Activated naive CD4-positive, alpha-beta T cell treated with anti-CD3 and anti-CD28 coated beads for 36 hours (primary cell): ENCODE measurements around the gene PAAF1. TPM values are rescaled to one million over a fixed set of nuclear protein-coding genes. Genes with fewer than 3 reads are reported as not detected.

Experiments
- CTCF ChIA-PET: fragments of 350-600 bp; sonication (Branson Sonifier 250); formaldehyde crosslinking; loops from one replicate; lab custom pipeline; 2021; ENCODE audit warnings: antibody characterized with exemption; lab: Charles Lee
- DNase-seq: peaks from one replicate; pipeline ENCODE4 v3.0.0-alpha.2; 2020
- H3K27ac Mint-ChIP-seq: one replicate; pipeline ENCODE4 v1.8.0; 2021; ENCODE audit warnings: mild to moderate bottlenecking, mixed read lengths
- H3K27me3 Mint-ChIP-seq: one replicate; pipeline ENCODE4 v1.8.0; 2021; ENCODE audit warnings: low read depth, mixed read lengths
- H3K36me3 Mint-ChIP-seq: one replicate; pipeline ENCODE4 v1.8.0; 2021; ENCODE audit warnings: low read depth, mixed read lengths
- H3K4me1 Mint-ChIP-seq: one replicate; pipeline ENCODE4 v1.8.0; 2021; ENCODE audit warnings: low read depth, mixed read lengths
- H3K4me3 Mint-ChIP-seq: one replicate; pipeline ENCODE4 v1.8.0; 2021; ENCODE audit warnings: mild to moderate bottlenecking, moderate library complexity, mixed read lengths
- H3K9me3 Mint-ChIP-seq: one replicate; pipeline ENCODE4 v1.8.0; 2021; ENCODE audit warnings: mixed read lengths
- intact Hi-C: fragments of 100-400 bp; cut with micrococcal nuclease; formaldehyde crosslinking; loops from one replicate; pipeline ENCODE4 v1.15.1; 2023
- total RNA-seq, 2 experiments: library from RNA; stranded (reverse); gene quantifications; one replicate each; pipeline ENCODE4 v1.2.3, GENCODE V29; 2021

PAAF1 gene
- total RNA-seq, 2 experiments from 2014 or later = 29.7 to 30.4 TPM

DNA sequence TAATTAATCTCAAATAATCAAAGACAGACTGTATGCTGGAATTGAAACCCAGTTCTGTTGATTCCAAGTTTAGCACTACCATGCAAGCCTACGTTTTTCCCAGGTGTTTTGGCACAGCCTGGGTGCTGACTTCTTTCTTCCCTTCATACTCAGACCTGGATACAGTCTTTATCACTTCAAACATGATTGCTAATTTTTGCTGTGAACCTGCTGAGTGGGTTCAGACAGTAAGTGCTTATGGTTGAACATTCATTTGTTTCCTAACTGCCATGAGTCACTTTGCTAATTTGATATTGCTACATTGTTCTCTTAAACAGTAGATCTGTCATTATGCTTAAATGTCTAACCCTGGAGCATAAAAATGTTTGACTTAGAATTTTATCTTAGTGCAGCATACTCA is 12.2 kb downstream of the PAAF1 start:
- Mint-ChIP-seq H3K36me3 (peaks cover 16% of the 10 kb centered on the region), H3K27ac (no peak overlapping the region), H3K4me3 (no peak overlapping the region), H3K9me3 (no peaks in the 10 kb centered on the region), H3K4me1 (peaks cover 10% of the 10 kb centered on the region), H3K27me3 (no peaks in the 10 kb centered on the region)
- intact Hi-C loops = no loop called here
- CTCF ChIA-PET = no interaction called here
- DNase-seq = peak; percentile 10

DNA sequence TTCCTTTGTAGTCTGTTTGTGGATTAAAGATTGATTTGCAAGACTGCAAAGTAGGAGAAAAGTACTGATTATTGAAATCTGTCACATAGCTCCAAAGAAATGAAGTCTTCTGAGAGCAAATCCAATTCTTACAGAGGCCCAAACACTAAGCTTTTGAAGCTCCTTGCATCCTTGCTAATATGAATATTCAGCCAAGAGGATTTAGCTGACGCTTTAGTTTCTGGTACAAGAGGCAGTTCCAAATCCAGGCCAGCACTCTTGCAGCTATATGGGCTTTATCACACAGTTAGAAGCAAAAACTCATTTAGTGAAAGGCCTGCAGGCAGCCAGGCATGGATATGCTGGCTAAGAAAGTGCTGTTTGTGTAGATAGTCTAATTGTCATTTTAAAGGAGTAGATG is 12.7 kb downstream of the PAAF1 start:
- no peak for DNase-seq
- CTCF ChIA-PET = no interaction called here
- no peaks in the 10 kb centered on the region for H3K9me3 Mint-ChIP-seq
- peaks cover 16% of the 10 kb centered on the region for H3K36me3 Mint-ChIP-seq
- H3K27me3 Mint-ChIP-seq = no peaks in the 10 kb centered on the region
- no peak overlapping the region for H3K4me3 Mint-ChIP-seq
- intact Hi-C loops = no loop called here
- peaks cover 10% of the 10 kb centered on the region for H3K4me1 Mint-ChIP-seq
- H3K27ac Mint-ChIP-seq = no peak overlapping the region

DNA sequence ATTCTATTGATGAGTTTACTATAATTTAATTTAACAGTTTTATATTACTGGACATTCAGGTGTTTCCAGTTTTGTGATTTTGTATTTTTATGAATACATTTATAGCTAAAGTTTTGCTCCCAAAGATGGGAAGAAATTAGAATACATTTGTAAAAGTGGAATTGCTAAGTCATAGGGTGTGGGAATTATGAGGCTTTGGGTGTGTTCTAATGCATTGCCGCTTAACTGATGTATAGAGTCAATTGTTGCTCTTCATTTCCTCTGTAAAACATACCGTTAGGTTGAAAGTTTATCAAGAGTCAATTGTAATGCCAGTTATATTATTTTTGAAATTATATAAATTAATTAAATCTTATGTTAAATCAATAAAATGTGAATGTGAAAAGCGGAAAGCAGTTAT is 16.2 kb downstream of the PAAF1 start:
- DNase-seq = no peak
- H3K4me1 Mint-ChIP-seq = peaks cover 10% of the 10 kb centered on the region
- H3K4me3 Mint-ChIP-seq = no peak overlapping the region
- CTCF ChIA-PET = no interaction called here
- intact Hi-C loops = no loop called here
- no peaks in the 10 kb centered on the region for H3K27me3 Mint-ChIP-seq
- no peak overlapping the region for H3K27ac Mint-ChIP-seq
- H3K9me3 Mint-ChIP-seq = no peaks in the 10 kb centered on the region
- peaks cover 11% of the 10 kb centered on the region for H3K36me3 Mint-ChIP-seq

DNA sequence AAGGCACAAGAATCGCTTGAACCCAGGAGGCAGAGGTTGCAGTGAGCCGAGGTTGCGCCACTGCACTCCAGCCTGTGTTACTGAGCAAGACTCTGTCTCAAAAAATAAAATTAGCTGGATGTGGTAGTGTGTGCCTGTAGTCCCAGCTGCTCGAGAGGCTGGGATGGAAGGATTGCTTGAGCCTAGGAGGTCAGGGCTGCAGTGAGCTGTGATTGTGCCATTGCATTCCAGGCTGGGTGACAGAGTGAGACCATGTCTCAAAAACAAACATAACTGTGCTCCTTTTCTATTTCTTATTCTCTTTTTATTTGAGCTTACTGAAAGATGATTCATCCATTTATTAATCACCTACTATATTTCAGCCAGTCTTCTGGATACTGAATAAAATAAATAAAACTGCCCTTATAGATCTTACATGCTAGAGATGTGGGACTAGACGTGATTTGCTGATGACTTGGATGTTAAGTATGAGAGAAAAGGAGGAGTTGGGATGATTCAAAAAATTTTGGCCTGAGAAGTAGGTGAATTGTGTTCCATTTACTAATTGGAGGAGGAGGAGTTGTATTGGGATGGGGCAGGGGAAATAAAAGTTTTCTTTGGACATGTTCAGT is 18.0 kb downstream of the PAAF1 start:
- Mint-ChIP-seq H3K27me3 (no peaks in the 10 kb centered on the region), H3K27ac (no peak overlapping the region), H3K4me1 (no peaks in the 10 kb centered on the region), H3K36me3 (peaks cover 12% of the 10 kb centered on the region), H3K9me3 (no peaks in the 10 kb centered on the region), H3K4me3 (no peak overlapping the region)
- intact Hi-C loops = no loop called here
- CTCF ChIA-PET = no interaction called here
- no peak for DNase-seq

DNA sequence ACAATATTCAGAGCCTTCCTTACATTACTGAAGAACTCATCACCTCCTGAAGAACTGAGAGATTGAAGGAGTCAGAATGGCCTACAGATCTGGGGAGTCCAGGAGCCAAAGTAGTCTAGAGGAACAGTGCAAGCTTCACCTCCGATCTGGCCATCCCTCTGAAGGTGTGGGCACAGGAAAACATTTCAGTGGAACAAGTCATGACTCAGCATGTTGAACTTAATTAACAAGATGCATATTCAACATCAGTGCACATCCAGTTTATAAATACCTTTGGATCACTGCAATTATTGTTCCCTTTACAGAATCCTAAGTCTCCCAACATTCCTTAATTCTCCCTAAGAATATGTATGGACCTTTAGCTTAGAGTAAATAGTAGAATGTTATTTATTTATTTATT is 25.5 kb downstream of the PAAF1 start:
- Mint-ChIP-seq H3K36me3 (peaks cover 20% of the 10 kb centered on the region), H3K4me3 (no peak overlapping the region), H3K27me3 (no peaks in the 10 kb centered on the region), H3K27ac (no peak overlapping the region), H3K9me3 (no peaks in the 10 kb centered on the region), H3K4me1 (no peaks in the 10 kb centered on the region)
- CTCF ChIA-PET = interaction anchor here (0.6 kb wide), 1 partner anchor 1390 kb away, joined by 3 read pairs; no protein-coding TSS in a partner anchor
- intact Hi-C loops = no loop called here
- DNase-seq = no peak

DNA sequence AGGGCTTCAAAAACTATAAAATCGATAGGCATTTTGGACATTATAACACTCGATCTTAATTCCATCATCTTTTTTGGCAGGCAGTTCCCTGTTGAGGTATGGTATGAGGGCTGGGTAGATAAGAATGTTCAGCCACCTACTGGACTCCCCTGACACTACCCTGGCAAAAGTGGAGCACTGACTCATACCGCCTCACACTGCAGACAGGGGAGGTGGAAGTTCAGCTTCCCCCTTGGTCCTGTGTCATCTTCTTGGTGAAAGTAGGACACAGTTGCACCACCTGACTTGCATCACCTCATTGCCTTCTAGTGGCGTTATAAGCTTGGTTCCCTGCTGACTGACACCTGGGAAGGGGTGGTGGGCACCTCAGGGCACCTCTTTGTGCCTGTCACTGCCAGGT is 30.4 kb downstream of the PAAF1 start:
- intact Hi-C loops = no loop called here
- DNase-seq = peak; percentile 26
- Mint-ChIP-seq H3K27me3 (no peaks in the 10 kb centered on the region), H3K4me1 (no peaks in the 10 kb centered on the region), H3K36me3 (peaks cover 14% of the 10 kb centered on the region), H3K4me3 (no peak overlapping the region), H3K27ac (no peak overlapping the region), H3K9me3 (no peaks in the 10 kb centered on the region)
- CTCF ChIA-PET = no interaction called here

DNA sequence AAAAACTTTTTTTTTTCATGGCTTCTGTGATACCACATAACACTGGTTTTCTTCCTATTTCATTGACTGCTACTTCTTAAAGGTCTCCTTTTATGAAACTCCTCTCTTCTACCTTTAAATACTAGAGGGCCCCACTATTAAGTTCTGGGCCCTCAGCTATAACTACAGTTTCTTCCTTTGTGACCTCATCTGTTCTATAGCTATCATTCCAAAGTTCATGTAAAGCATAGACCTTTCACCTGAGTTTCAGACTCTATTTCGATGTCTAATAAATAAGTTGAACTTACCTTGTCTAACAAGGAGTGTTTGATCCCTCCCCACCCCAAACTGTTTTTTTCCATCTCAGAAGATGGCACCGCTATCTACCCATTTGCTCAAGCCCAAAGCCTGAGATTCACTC is 35.2 kb downstream of the PAAF1 start:
- no peak overlapping the region for H3K27ac Mint-ChIP-seq

DNA sequence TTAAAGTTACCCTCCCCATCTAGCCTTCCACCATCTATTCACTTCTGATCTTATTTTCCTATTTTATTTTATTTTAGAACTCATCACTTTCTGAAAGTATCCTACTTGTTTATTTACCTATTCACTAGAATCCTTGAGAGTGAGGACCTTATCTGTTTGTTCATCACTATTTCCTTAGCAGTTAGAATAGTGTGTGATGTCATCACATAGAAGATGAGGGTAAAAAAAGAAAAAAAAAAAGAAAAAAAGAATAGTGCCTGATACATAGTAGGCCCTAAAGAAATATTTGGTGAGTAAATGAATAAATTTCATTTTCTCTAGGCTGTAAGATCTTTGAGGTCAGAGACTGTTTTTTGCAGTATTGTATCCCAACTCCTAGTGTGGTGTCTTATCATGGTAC is 36.7 kb downstream of the PAAF1 start:
- no peaks in the 10 kb centered on the region for H3K9me3 Mint-ChIP-seq
- intact Hi-C loops = no loop called here
- H3K27me3 Mint-ChIP-seq = no peaks in the 10 kb centered on the region
- peaks cover 3% of the 10 kb centered on the region for H3K4me1 Mint-ChIP-seq
- DNase-seq = no peak
- no peak overlapping the region for H3K4me3 Mint-ChIP-seq
- CTCF ChIA-PET = no interaction called here
- peaks cover 22% of the 10 kb centered on the region for H3K36me3 Mint-ChIP-seq
- H3K27ac Mint-ChIP-seq = no peak overlapping the region

More for the DNA sequence above, 35.2 kb downstream of the PAAF1 start:
- Mint-ChIP-seq H3K4me3 (no peak overlapping the region), H3K36me3 (peaks cover 21% of the 10 kb centered on the region), H3K9me3 (no peaks in the 10 kb centered on the region), H3K27me3 (no peaks in the 10 kb centered on the region), H3K4me1 (peaks cover 3% of the 10 kb centered on the region)
- DNase-seq = no peak
- CTCF ChIA-PET = interaction anchor here (1.0 kb wide), 1 partner anchor 52 kb away, joined by 3 read pairs; no protein-coding TSS in a partner anchor
- intact Hi-C loops = no loop called here

DNA sequence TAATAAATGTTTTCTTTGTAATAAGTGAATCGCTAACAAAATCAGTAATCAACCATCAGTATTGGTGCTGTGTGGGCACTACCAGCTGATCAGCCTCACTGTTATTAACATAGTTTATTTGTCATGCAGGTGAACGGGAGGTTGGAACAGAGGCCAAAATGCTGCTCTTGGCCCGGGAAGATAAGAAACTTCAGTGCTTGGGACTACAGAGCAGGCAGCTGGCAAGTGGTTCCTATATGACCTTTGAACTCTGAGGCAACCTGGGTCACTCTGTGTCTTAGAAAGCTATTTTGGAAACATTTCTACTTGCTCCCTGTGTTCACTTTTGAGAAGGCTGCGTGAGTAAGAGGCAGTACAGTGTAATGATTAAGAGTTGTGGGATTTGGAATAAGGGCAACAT is 37.5 kb downstream of the PAAF1 start:
- Mint-ChIP-seq H3K4me1 (peaks cover 3% of the 10 kb centered on the region), H3K27me3 (no peaks in the 10 kb centered on the region), H3K36me3 (peaks cover 26% of the 10 kb centered on the region), H3K9me3 (no peaks in the 10 kb centered on the region), H3K4me3 (no peak overlapping the region), H3K27ac (no peak overlapping the region)
- CTCF ChIA-PET = no interaction called here
- DNase-seq = no peak
- intact Hi-C loops = no loop called here

DNA sequence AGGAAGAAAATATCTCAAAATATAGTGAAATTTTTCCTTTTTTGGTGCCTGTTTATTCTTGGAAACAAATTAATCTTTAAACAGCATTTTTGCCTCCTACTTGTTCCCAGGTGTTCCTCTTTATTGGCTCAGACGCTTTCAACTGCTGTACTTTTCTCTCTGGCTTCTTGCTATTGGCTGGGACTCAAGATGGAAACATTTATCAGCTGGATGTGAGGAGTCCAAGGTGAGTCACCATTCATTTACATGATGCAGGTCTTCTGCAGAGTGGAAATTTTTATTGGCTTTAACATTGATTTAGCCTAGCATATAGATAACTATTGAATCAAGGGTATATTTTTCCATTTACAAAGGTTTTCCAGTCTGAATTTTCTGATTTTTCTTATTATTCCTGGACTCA is 39.6 kb downstream of the PAAF1 start:
- H3K4me3 Mint-ChIP-seq = no peak overlapping the region
- CTCF ChIA-PET = interaction anchor here (0.6 kb wide), 1 partner anchor 216 kb away, joined by 3 read pairs; no protein-coding TSS in a partner anchor

DNA sequence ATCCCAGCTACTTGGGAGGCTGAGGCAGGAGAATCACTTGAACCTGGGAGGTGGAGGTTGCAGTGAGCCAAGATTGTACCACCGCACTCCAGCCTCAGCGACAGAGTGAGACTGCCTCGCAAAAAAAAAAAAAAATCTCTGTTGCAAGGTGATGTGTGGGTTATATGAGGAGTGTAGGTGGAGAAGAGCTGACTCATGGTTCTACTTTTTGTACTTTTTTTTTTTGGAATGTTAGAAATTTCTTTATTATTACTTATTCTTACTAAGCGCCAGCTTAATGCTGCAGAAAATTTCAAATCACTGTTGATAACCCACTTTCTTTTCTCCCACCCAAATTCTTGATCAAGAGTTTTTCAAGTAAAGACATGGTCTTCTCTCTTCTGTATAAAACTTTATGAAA is 44.4 kb downstream of the PAAF1 start:
- H3K27ac Mint-ChIP-seq = no peak overlapping the region
- peaks cover 20% of the 10 kb centered on the region for H3K36me3 Mint-ChIP-seq
- no peak overlapping the region for H3K4me3 Mint-ChIP-seq
- no peaks in the 10 kb centered on the region for H3K27me3 Mint-ChIP-seq
- CTCF ChIA-PET = no interaction called here
- no peak for DNase-seq
- H3K4me1 Mint-ChIP-seq = peaks cover 3% of the 10 kb centered on the region
- H3K9me3 Mint-ChIP-seq = no peaks in the 10 kb centered on the region
- intact Hi-C loops = no loop called here

More for the DNA sequence above, 39.6 kb downstream of the PAAF1 start:
- Mint-ChIP-seq H3K27ac (no peak overlapping the region), H3K27me3 (no peaks in the 10 kb centered on the region), H3K9me3 (no peaks in the 10 kb centered on the region), H3K36me3 (peaks cover 27% of the 10 kb centered on the region), H3K4me1 (peaks cover 3% of the 10 kb centered on the region)
- no peak for DNase-seq
- intact Hi-C loops = no loop called here

DNA sequence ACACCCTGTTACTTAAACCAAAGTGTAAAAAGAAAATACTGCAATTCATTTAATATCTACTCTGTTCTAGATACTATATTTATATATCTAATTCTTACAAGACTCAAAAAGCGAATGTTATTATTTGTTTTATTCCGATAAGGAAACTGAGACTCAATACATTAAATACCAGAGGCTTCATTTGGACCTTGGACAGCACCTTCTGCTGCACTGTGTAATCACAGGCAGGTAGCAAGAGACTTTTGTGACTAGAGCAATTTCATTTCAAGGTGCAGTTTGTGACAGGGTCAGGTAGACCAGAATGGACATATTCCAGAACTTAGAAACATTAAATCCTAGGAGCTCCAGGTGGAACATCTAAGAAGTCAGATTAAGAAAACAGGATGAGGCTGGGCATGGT is 52.6 kb downstream of the PAAF1 start:
- H3K4me3 Mint-ChIP-seq = no peak overlapping the region
- CTCF ChIA-PET = no interaction called here
- no peak for DNase-seq
- no peaks in the 10 kb centered on the region for H3K27me3 Mint-ChIP-seq
- no peak overlapping the region for H3K27ac Mint-ChIP-seq
- no peaks in the 10 kb centered on the region for H3K4me1 Mint-ChIP-seq
- no peaks in the 10 kb centered on the region for H3K9me3 Mint-ChIP-seq
- intact Hi-C loops = no loop called here
- peaks cover 11% of the 10 kb centered on the region for H3K36me3 Mint-ChIP-seq

DNA sequence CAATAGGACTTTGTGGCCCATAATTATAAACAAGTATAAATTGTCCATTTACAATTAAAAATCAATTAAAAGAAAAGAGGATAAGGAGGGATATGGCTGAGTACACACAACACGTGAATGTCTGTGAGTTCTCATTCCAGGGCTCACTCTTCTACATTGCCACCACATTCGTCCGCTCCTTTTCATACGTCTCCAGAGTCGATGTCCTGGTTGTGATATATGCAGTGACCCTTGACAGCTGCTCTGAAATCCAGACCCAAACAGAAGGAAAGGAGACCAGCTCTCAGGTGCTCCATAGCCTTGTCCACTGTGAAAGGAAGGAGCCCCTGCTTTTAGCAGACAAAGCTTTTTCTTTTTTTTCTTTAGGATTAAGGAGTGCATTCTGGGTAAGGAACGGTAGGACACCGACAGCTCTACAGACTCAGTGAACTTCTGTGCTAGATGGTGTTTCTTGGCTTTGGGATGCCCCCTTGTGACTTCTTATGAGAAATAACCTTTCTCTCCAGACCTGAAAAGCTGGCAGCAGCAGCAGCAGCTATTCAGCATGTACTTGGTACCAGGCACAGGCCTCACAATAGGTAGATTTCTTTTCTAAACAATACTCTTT is 54.3 kb downstream of the PAAF1 start:
- intact Hi-C loops = loop anchor here (1.0 kb wide), 1 partner anchor 306 kb away; no protein-coding TSS in a partner anchor
- CTCF ChIA-PET = interaction anchor here (0.7 to 1.4 kb wide), 5 partner anchors 32 to 382 kb away, joined by 3 to 7 read pairs (median 3); no protein-coding TSS in a partner anchor
- H3K27ac Mint-ChIP-seq = no peak overlapping the region

More for the DNA sequence above, 54.3 kb downstream of the PAAF1 start:
- Mint-ChIP-seq H3K9me3 (no peaks in the 10 kb centered on the region), H3K36me3 (peaks cover 9% of the 10 kb centered on the region), H3K4me3 (no peak overlapping the region), H3K27me3 (no peaks in the 10 kb centered on the region), H3K4me1 (no peaks in the 10 kb centered on the region)
- peak; percentile 36 for DNase-seq
